Activated naive CD8-positive, alpha-beta T cell treated with anti-CD3 and anti-CD28 coated beads, Interleukin-2, amount 50 U/mL, for 16 hours (primary cell): ENCODE measurements around the gene NAA10.

Source experiments
- DNase-seq: peaks from one replicate; pipeline ENCODE4 v3.0.0-alpha.2; 2020; ENCODE audit warnings: low read depth, low spot score

NAA10 gene

GRCh38 chrX:153909024-153909979, 25.5 kb downstream of the NAA10 start:
- DNase-seq: no peak

- no peak for DNase-seq
Observed at GRCh38 chrX:153908219-153908860, 26.5 kb downstream of the NAA10 start.

- no peak for DNase-seq
Observed at GRCh38 chrX:153907456-153907855, 27.4 kb downstream of the NAA10 start.

- no peak for DNase-seq
Observed at GRCh38 chrX:153906126-153906917, 28.5 kb downstream of the NAA10 start.

- no peak for DNase-seq
Observed at GRCh38 chrX:153905481-153906095, 29.2 kb downstream of the NAA10 start.

- DNase-seq: no peak
Observed at GRCh38 chrX:153903991-153904957, 30.6 kb downstream of the NAA10 start, which contains the start of gene AVPR2. Gene AVPR2, plus strand, starts transcription at chrX:153904673. Its CDS starts 473 bp downstream, at chrX:153905146.

GRCh38 chrX:153903238-153903980, 31.4 kb downstream of the NAA10 start:
- no peak for DNase-seq

GRCh38 chrX:153902385-153902784, 32.5 kb downstream of the NAA10 start:
- no peak for DNase-seq

- no peak for DNase-seq
Observed at GRCh38 chrX:153901753-153902140, 33.1 kb downstream of the NAA10 start.

GRCh38 chrX:153900831-153901752, 33.7 kb downstream of the NAA10 start:
- no peak for DNase-seq

GRCh38 chrX:153897899-153898298, 36.9 kb downstream of the NAA10 start:
- DNase-seq: no peak

- DNase-seq: no peak
Observed at GRCh38 chrX:153889123-153889522, 45.7 kb downstream of the NAA10 start.

GRCh38 chrX:153888344-153888743, 46.5 kb downstream of the NAA10 start:
- DNase-seq: no peak

GRCh38 chrX:153887385-153887784, 47.5 kb downstream of the NAA10 start:
- DNase-seq: no peak

- no peak for DNase-seq
Observed at GRCh38 chrX:153886915-153887314, 47.9 kb downstream of the NAA10 start.

- DNase-seq: no peak
Observed at GRCh38 chrX:153885968-153886903, 48.6 kb downstream of the NAA10 start, which contains the start of gene L1CAM. Gene L1CAM, minus strand, starts transcription at chrX:153886173. Its CDS starts 10,337 bp downstream, at chrX:153875836.

- DNase-seq: no peak
Observed at GRCh38 chrX:153885208-153885787, 49.5 kb downstream of the NAA10 start.
